Fibroblast of the aortic adventitia (primary cell): ENCODE measurements around the gene SPNS3. TPM values are rescaled to one million over a fixed set of nuclear protein-coding genes. Genes with fewer than 3 reads are reported as not detected.

Experiments
- DNase-seq: peaks from one replicate; pipeline ENCODE4 v3.0.0-alpha.2; 2010; ENCODE audit warnings: low read depth
- H3K4me3 ChIP-seq: 2 replicates; pipeline ENCODE4 v1.5.1; 2011; ENCODE audit warnings: low read depth, mild to moderate bottlenecking, control low read depth, low read length, moderate library complexity
- total RNA-seq: library from RNA; depleted of rRNA; stranded (reverse); fragments of >200 nt; gene quantifications from 2 replicates; pipeline ENCODE4 v1.2.3, GENCODE V29; 2012; ENCODE audit warnings: low replicate concordance
- TF ChIP-seq, protein P1 (sequence below): IDR thresholded peaks from 2 replicates; pipeline ENCODE4 v1.5.1; 2011; ENCODE audit warnings: mild to moderate bottlenecking, low read length, control low read depth, inconsistent platforms; ENCODE audit not compliant: insufficient read depth

The SPNS3 gene
- total RNA-seq, 1 donor = not detected

DNA sequence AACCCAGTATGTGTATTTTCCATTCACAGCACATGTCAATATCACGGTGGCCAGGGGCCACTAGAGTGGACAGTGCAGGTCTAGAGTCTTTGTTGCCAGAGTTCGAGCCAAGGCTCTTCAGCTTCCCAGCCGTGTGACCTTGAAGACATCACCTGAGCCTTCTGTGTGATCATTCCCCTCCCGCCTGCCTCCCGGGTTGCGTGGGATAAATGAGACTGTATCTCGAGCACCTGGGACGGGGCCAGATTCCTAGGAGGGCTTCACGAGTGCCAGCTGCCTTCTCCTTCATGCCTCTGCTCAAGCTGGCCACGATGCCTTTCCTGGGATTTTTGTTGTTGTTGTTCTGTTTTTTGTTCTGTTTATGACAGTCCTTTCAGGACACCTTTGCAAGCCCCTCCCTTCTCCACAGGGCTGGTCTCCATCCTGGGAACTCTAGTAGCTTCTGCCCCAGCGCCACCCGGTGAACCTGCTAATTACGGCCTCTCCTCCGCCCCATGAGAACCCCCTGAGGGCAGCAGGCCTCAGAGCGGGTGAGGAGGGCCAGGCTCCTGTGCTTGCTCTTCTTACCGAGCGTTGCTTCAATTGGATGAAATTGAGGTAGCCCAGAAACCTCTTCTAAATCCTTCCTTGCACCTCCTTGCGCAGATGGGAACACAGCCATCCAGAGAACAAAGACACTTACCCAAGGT, 68.9 kb downstream of the SPNS3 start:
- no peak overlapping the region for H3K4me3 ChIP-seq
- DNase-seq = no peak
- TF ChIP-seq, protein P1, sequence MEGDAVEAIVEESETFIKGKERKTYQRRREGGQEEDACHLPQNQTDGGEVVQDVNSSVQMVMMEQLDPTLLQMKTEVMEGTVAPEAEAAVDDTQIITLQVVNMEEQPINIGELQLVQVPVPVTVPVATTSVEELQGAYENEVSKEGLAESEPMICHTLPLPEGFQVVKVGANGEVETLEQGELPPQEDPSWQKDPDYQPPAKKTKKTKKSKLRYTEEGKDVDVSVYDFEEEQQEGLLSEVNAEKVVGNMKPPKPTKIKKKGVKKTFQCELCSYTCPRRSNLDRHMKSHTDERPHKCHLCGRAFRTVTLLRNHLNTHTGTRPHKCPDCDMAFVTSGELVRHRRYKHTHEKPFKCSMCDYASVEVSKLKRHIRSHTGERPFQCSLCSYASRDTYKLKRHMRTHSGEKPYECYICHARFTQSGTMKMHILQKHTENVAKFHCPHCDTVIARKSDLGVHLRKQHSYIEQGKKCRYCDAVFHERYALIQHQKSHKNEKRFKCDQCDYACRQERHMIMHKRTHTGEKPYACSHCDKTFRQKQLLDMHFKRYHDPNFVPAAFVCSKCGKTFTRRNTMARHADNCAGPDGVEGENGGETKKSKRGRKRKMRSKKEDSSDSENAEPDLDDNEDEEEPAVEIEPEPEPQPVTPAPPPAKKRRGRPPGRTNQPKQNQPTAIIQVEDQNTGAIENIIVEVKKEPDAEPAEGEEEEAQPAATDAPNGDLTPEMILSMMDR = no peak

DNA sequence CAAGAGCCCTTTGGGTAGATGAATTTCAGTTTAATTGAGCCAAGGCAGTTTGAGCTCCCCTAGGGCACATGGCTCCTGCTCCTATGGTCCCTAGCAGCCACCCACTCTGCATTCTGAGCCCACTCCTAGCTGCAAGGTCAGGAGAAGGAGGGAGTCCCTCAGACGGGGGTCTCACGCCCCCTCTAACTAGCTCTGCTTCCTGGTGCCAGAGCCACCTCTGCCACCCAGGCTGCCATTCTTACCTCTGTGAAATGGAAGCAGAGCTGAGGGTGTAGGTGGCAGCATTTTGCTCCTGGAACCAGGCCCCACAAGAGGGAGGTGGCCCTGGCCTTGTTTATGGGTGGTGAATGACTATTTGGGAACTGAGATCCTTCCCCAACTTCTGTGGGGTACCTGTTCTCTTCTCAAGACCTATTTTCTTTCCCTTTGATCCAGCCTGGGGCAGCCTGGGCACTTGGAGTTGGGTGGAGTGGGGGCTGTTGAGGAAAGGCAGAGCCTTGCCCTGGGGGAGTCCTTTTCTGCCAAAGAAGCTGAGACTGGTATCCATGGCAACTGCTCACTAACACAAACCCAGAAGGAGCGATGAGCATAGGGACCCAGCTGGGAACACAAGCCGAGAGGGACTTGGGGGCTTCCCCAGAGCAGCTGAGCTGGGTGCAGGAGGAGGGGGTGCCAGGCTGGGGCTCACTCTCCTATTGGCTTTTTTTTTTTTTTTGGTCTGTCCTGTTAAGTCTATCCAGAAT, 69.7 kb downstream of the SPNS3 start:
- H3K4me3 ChIP-seq = no peak overlapping the region
- no peak for DNase-seq
- TF ChIP-seq, protein P1 = no peak

DNA sequence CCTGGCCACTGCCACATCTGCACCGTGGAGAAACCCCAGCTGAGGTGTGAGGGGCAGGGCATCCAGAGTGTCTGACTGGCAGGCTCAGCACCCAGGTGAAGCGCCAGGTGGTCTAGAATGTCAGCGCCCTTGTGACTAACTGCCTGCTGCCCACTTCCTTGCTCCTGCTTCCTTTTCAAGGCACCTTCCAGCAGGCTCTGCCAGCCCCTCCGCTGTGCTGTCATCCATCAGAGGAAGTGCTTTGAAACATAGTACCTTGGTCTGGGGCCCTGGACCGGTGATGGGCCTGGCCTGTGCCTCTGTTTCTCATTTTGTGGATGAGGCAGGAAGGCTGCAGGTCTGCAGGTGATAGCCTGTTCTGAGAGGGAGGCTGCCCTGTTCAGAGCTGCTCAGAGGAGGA, 70.4 kb downstream of the SPNS3 start:
- H3K4me3 ChIP-seq = no peak overlapping the region
- TF ChIP-seq, protein P1 = no peak
- DNase-seq = no peak

DNA sequence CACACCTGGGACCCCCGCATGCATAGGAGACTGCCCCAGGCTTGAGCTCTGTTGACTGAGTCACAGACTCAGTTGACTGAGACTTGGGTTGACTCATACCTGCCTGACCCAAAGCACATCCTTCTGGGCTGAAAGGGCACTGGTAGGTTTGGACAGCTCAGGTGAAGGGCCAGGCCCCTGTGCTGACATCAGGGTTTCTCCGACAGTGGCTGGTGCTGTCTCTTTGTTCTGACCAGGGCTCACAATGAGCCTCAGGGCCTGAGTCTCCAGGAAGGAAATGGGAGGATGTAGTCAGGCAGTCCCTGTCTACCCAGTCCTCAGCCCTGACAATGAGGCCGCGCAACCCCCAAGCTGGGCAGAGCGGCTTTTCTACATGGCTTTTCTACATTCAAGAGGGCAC, 71.4 kb downstream of the SPNS3 start:
- TF ChIP-seq, protein P1 = no peak
- no peak overlapping the region for H3K4me3 ChIP-seq
- no peak for DNase-seq

DNA sequence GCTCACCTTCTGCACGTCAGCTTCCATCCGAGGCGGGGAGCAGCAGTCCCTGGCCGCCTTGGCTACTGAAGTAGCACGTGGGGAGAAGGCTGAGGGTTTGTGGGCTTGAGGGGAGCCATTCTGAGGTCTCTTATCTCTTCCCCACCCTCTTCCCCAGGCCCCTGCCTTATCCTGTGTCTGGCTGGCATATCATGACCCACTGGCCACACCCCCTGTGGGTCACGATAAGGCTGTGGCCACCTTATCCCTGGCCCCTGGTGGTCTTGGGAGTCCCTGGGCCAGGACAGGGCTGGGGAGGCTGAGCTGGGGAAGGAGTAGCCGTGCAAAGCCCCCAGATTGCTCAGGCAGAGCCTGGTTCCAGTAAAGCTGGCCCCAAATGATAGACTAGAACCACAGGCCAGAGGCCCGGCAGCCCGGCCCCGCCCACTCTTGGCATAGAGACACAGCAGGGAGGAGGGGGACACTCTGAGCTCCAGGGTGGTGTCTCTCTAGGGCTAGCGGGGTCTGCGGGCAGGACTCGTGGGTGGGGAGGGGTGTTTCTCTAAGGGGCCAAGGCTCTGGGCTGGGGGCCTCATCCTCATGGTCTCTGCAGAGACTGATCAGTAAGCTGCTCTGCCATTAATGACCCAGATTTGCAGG, 72.6 kb downstream of the SPNS3 start:
- DNase-seq = no peak
- TF ChIP-seq, protein P1 = no peak
- H3K4me3 ChIP-seq = no peak overlapping the region

DNA sequence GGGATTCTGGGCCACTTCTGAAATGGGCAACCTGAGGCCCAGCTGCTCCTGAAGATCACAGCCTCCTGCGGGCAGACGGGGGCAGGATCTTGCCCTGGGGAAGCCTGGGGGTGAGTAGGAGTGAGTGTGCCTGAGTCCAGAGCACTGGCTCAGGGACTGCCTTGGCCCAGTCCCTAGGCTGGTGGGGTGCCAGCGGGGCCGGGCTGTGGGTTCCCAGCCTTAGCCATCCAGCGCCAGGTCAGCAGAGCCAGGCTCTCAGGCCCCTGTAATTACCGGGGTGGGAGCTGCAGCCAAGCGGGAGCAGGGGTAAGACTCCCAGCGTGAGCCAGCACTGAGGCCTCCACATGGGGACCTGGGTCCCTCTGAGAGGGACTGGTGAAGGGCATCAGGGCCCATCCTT, 73.2 kb downstream of the SPNS3 start:
- TF ChIP-seq, protein P1 = no peak
- no peak overlapping the region for H3K4me3 ChIP-seq
- no peak for DNase-seq
